ENCODE data around the gene ANKS1A. TPM values are rescaled to one million over a fixed set of nuclear protein-coding genes. Genes with fewer than 3 reads are reported as not detected.

ANKS1A gene
- total and polyA plus RNA-seq, 9 donors, result 16.0 to 45.0 (median 27.3) TPM

DNA sequence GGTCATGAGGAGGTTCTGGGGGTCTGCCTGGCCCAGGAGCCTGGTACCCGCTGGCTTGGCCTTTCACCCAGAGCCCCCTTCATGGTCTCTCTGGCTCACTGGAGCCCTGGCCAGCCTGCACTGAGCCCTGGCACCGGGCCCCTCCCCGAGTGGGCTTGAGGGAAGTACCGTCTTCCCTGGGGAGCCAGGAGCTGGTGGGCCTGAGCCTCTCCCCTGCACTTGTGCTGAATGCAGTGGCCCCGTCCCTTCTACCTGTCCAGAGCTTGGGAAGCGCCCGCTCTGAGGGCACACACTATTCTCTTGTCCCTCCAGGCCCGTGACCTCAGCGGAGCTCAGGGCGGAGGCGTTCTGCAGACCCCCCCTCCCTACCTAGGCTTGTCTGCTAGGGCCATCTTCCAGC is 189.8 kb downstream of the ANKS1A start:
- intact Hi-C loops (cut with DNase I), result no loop called here
- H3K36me3 ChIP-seq, result no peaks in the 10 kb centered on the region
- H3K9me3 ChIP-seq, result no peaks in the 10 kb centered on the region
- no peak overlapping the region for H3K27ac ChIP-seq
- no peaks in the 10 kb centered on the region for H3K4me1 ChIP-seq (ENCODE audit: insufficient read depth)
- WGBS, 3 donors, result 93 to 98% (median 94%) methylated on average over 8 to 11 of the region's 11 CpGs
- H3K4me3 ChIP-seq, result no peak overlapping the region
- DNase-seq, result no peak
- TF ChIP-seq POLR2A (IDR thresholded peaks at IDR 0.05), result no peak
- TF ChIP-seq, protein P1, sequence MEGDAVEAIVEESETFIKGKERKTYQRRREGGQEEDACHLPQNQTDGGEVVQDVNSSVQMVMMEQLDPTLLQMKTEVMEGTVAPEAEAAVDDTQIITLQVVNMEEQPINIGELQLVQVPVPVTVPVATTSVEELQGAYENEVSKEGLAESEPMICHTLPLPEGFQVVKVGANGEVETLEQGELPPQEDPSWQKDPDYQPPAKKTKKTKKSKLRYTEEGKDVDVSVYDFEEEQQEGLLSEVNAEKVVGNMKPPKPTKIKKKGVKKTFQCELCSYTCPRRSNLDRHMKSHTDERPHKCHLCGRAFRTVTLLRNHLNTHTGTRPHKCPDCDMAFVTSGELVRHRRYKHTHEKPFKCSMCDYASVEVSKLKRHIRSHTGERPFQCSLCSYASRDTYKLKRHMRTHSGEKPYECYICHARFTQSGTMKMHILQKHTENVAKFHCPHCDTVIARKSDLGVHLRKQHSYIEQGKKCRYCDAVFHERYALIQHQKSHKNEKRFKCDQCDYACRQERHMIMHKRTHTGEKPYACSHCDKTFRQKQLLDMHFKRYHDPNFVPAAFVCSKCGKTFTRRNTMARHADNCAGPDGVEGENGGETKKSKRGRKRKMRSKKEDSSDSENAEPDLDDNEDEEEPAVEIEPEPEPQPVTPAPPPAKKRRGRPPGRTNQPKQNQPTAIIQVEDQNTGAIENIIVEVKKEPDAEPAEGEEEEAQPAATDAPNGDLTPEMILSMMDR (IDR thresholded peaks at IDR 0.05), result no peak
- no peak for TF ChIP-seq EP300 (IDR thresholded peaks at IDR 0.05)
- no peaks in the 10 kb centered on the region for H3K27me3 ChIP-seq

DNA sequence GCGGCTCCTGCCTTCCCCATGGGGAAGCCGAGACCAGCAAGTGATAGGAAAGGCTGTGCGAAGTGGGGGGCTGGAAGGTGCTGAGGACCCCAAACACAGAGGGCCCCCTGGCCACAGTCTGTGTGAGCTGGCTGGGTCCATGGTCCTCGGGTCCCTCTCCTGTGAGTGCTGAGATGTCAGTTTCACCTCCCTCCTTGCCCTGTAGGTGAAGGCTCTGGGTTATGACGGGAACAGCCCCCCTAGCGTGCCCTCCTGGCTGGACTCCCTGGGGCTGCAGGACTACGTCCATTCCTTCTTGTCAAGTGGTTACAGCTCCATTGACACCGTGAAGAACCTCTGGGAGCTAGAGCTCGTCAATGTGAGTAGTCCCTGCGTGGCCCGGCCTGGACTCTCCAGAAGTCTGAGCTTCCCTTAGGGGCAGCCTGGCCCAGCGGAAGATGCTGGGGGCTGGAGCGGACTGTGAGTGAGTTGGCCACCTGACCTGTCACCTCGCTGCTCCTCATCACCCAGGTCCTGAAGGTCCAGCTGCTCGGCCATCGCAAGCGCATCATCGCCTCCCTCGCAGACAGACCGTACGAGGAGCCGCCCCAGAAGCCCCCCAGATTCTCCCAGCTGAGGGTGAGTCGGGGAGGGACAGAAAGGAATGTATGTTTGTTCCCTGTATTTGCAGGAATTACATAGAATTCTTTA is 190.4 kb downstream of the ANKS1A start:
- TF ChIP-seq EP300 (IDR thresholded peaks at IDR 0.05) (no peak), POLR2A (IDR thresholded peaks at IDR 0.05) (no peak)
- TF ChIP-seq, protein P1 (IDR thresholded peaks at IDR 0.05), result no peak
- intact Hi-C loops (cut with DNase I), result no loop called here
- Histone ChIP-seq H3K9me3 (no peaks in the 10 kb centered on the region), H3K27ac (no peak overlapping the region), H3K4me3 (no peak overlapping the region), H3K4me1 (ENCODE audit: insufficient read depth) (no peaks in the 10 kb centered on the region), H3K27me3 (no peaks in the 10 kb centered on the region), H3K36me3 (no peaks in the 10 kb centered on the region)
- WGBS, 3 donors, result 89 to 95% (median 90%) methylated on average over 18 to 23 of the region's 23 CpGs
- peak in 1 of 5 donors; percentile 27 for DNase-seq

GRCh38 chr6:35080016-35080680 is 191.1 kb downstream of the ANKS1A start:
- no peaks in the 10 kb centered on the region for H3K27me3 ChIP-seq
- TF ChIP-seq, protein P1 (IDR thresholded peaks at IDR 0.05), result no peak
- no peak for TF ChIP-seq POLR2A (IDR thresholded peaks at IDR 0.05)
- TF ChIP-seq EP300 (IDR thresholded peaks at IDR 0.05), result no peak
- H3K36me3 ChIP-seq, result no peaks in the 10 kb centered on the region
- peak in 1 of 5 donors; percentile 17 for DNase-seq
- no peaks in the 10 kb centered on the region for H3K9me3 ChIP-seq
- H3K27ac ChIP-seq, result no peak overlapping the region
- intact Hi-C loops (cut with DNase I), result no loop called here
- H3K4me3 ChIP-seq, result no peak overlapping the region
- H3K4me1 ChIP-seq (ENCODE audit: insufficient read depth), result no peaks in the 10 kb centered on the region
- WGBS, 3 donors, result 89 to 92% (median 91%) methylated on average over 13 of the region's 13 CpGs

- TF ChIP-seq EP300 (IDR thresholded peaks at IDR 0.05) (no peak), POLR2A (IDR thresholded peaks at IDR 0.05) (no peak)
- TF ChIP-seq, protein P1 (IDR thresholded peaks at IDR 0.05), result no peak
- intact Hi-C loops (cut with DNase I), result no loop called here
- Histone ChIP-seq H3K27ac (no peak overlapping the region), H3K27me3 (no peaks in the 10 kb centered on the region), H3K4me3 (no peak overlapping the region), H3K4me1 (ENCODE audit: insufficient read depth) (no peaks in the 10 kb centered on the region), H3K9me3 (no peaks in the 10 kb centered on the region), H3K36me3 (no peaks in the 10 kb centered on the region)
- WGBS, 3 donors, result 88 to 92% (median 90%) methylated on average over 21 of the region's 21 CpGs
- DNase-seq, result peak in 2 of 5 donors; percentile 5 to 29
Observed at GRCh38 chr6:35080821-35081425, 191.9 kb downstream of the ANKS1A start.

Measured in ovary (tissue), 9 donors.